ENCODE measurements around the gene LATS1.
A peak's percentile ranks its signal among the peaks of the same experiment; 100 is the strongest.
"Not testable (repeated sequence)": the region's sequence is repeated elsewhere in the genome, so short reads cannot be mapped to it uniquely, and the experiment has no call there.

LATS1 gene

DNA sequence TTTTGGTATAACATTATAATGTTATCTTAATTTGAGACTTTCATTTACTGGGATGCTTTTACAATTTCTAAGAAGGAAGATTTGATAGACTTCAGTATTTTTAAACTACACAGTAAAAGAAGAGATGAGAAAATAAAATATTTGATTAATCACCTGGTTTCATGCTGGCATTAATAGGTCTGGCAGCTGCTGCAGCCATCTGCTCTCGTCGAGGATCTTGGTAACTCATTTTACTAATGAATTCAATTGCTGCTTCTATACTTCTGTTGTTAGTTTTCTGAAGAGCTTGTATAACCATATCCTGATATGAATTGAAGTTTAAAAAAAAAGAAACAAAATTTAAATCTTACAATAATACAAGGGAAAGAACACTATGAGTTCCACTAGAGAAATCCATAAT lies 23.0 kb downstream of the LATS1 start:
- Mint-ChIP-seq H3K4me3 (no peak overlapping the region), H3K9me3 (no peaks in the 10 kb centered on the region), H3K36me3 (ENCODE audit: low read depth) (peaks cover 48% of the 10 kb centered on the region), H3K4me1 (no peaks in the 10 kb centered on the region), H3K27me3 (ENCODE audit: low read depth, poor library complexity) (peaks cover 2% of the 10 kb centered on the region), H3K27ac (peak overlapping the region; percentile 18)
- no peak for TF ChIP-seq CTCF (IDR thresholded peaks at IDR 0.05)
- no peak for DNase-seq

DNA sequence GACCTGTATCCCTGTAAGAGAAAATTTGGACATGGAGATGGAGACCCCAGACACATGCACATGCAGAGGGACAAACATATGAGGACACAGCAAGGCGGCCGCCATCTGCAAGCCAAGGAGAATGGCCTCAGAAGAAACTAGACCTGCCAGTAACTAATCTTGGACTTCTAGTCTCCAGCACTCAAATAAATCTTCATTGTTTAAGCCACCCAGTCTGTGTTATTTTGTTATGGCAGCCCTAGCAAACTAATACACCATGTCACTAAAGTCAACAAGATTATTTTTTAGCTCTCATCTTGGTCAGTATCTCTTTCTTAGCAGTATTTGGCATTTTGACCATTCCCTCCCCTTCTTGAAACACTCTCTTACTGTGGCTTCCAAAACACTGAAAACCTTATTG lies 26.7 kb downstream of the LATS1 start:
- no peak overlapping the region for H3K27ac Mint-ChIP-seq
- DNase-seq: no peak
- peaks cover 64% of the 10 kb centered on the region for H3K36me3 Mint-ChIP-seq (ENCODE audit: low read depth)
- H3K9me3 Mint-ChIP-seq: no peaks in the 10 kb centered on the region
- H3K27me3 Mint-ChIP-seq (ENCODE audit: low read depth, poor library complexity): peaks cover 2% of the 10 kb centered on the region
- no peak for TF ChIP-seq CTCF (IDR thresholded peaks at IDR 0.05)
- H3K4me3 Mint-ChIP-seq: no peak overlapping the region
- H3K4me1 Mint-ChIP-seq: no peaks in the 10 kb centered on the region

DNA sequence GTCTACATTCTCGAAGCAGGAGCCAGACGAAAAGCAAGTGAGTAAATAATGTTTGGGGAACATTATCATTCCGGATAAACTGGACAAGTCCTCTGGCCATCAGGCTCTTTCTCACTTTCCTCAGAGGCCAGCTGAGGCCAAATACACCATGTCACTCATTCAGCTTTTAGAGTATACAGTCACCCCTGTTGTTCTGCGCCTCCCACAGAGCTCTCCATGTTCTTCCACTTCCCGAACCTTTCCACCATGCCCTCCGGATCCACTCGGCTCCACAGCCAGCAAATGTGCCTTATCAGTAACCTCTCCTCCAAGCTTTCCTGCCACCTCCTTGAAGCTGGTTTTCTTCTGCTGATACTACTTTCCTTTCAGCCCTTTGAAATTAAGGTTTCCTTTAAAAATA lies 31.7 kb downstream of the LATS1 start:
- peaks cover 69% of the 10 kb centered on the region for H3K36me3 Mint-ChIP-seq (ENCODE audit: low read depth)
- no peak for DNase-seq
- no peak for TF ChIP-seq CTCF (IDR thresholded peaks at IDR 0.05)
- no peaks in the 10 kb centered on the region for H3K9me3 Mint-ChIP-seq
- no peaks in the 10 kb centered on the region for H3K27me3 Mint-ChIP-seq (ENCODE audit: low read depth, poor library complexity)
- H3K27ac Mint-ChIP-seq: peak overlapping the region; percentile 19
- H3K4me1 Mint-ChIP-seq: no peaks in the 10 kb centered on the region
- H3K4me3 Mint-ChIP-seq: no peak overlapping the region

GRCh38 chr6:149683256-149683859 lies 34.5 kb downstream of the LATS1 start:
- Mint-ChIP-seq H3K27me3 (ENCODE audit: low read depth, poor library complexity) (no peaks in the 10 kb centered on the region), H3K27ac (no peak overlapping the region), H3K9me3 (no peaks in the 10 kb centered on the region), H3K4me3 (no peak overlapping the region), H3K36me3 (ENCODE audit: low read depth) (peaks cover 69% of the 10 kb centered on the region), H3K4me1 (no peaks in the 10 kb centered on the region)
- no peak for TF ChIP-seq CTCF (IDR thresholded peaks at IDR 0.05)
- no peak for DNase-seq

- not testable (repeated sequence) for H3K27ac Mint-ChIP-seq; H3K27me3 Mint-ChIP-seq (ENCODE audit: low read depth, poor library complexity); H3K9me3 Mint-ChIP-seq; DNase-seq; H3K4me1 Mint-ChIP-seq; H3K4me3 Mint-ChIP-seq
- peaks cover 72% of the 10 kb centered on the region for H3K36me3 Mint-ChIP-seq (ENCODE audit: low read depth)
Measured at GRCh38 chr6:149681845-149682244, 36.1 kb downstream of the LATS1 start.

DNA sequence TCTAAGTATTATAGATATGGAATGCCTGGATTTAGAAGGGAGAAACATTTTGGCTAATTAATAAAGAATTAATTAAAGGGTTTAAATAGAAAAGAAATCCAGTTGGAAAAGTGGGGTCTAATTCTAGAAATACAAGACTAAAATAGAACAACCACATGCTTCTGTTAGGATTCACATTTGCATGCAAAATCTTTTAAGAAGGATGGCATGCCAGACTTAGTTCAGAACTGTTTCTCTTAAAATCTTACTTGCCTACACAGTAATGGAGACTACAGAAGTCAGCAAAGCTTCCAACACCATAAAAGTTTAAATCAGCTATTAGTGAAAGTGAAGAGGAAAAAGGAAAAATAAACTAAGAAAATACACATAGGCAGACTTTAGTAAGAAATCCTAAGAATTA lies 36.7 kb downstream of the LATS1 start:
- Mint-ChIP-seq H3K4me3 (no peak overlapping the region), H3K9me3 (no peaks in the 10 kb centered on the region), H3K27ac (no peak overlapping the region), H3K36me3 (ENCODE audit: low read depth) (peaks cover 72% of the 10 kb centered on the region), H3K27me3 (ENCODE audit: low read depth, poor library complexity) (no peaks in the 10 kb centered on the region), H3K4me1 (no peaks in the 10 kb centered on the region)
- TF ChIP-seq CTCF (IDR thresholded peaks at IDR 0.05): no peak
- no peak for DNase-seq
